Measurements from ENCODE around the gene FRMD8. TPM values are rescaled to one million over a fixed set of nuclear protein-coding genes. Genes with fewer than 3 reads are reported as not detected.

FRMD8 gene
- total and polyA plus RNA-seq, 9 of the 15 experiments (the other 6 are each of a cell fraction or from before 2014, with no cell fraction given) = 4.5 to 54.5 (median 15.8) TPM

DNA sequence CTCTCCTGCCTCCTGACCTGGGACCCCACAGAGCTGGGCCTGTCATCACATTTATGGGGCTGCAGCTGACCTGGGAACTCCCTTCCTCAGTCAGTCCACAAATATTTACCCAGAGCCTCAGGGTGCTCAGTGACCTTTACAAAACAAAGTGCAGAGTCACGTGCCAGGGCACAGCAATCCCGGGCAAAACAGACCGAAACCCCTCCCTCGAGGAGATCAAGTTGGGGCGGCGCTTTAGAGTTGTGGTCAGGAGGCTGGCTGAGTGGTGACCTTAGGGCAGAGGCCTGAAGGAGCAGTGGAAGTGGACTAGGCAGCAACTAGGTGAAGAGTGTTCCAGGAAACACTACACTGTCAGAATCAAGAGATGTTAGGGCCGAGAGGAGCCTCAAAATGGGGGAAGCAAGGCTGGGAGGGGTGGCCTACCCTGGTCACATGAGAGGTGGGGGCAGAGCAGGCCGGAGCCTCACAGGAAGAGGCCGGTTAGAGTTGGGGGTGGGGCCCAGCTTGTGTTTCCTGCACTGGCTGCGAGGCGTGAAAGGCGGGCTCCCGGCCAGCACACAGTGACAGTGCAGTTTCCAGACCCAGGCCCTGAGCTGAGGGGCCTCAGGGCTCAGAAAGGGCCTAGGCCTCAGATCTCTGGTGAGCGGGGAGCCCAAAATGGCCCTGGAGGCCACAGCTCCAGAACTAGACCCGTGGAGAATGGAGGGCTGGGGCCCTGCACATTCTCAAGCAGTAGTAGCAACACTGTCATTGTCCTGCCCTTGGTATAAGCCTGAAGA lies 32.4 kb downstream of the FRMD8 start (continued):
- TF ChIP-seq MAZ (CRISPR knock-in tag; conservative IDR thresholded peaks at IDR 0.05 in 1 of 2, IDR thresholded peaks at IDR 0.05 in 1 of 2) (peak; percentile 96 to 97), HDAC6 (IDR thresholded peaks at IDR 0.05; ENCODE audit: low read depth, low read length) (no peak), CCAR2 (IDR thresholded peaks at IDR 0.05; ENCODE audit: low read depth, low read length) (0 out of 2 replicates have a peak, but pooled peaks have one; percentile 47), TEAD4 (IDR thresholded peaks at IDR 0.05; ENCODE audit: low read length) (peak; percentile 12), TEAD4 (CRISPR knock-in tag; IDR thresholded peaks at IDR 0.05; ENCODE audit: borderline replicate concordance) (no peak), CHD4 (IDR thresholded peaks at IDR 0.05; ENCODE audit: insufficient read depth, insufficient replicate concordance, low read depth, low read length, poor library complexity, severe bottlenecking) (no peak), NR2C1 (IDR thresholded peaks at IDR 0.05) (no peak), NR2C1 (tag; IDR thresholded peaks at IDR 0.05) (peak; percentile 86), ZNF778 (CRISPR knock-in tag; IDR thresholded peaks at IDR 0.05) (no peak), NR4A1 (CRISPR knock-in tag; IDR thresholded peaks at IDR 0.05) (no peak; the same call in 1 of the 2 replicates), NR4A1 (tag; IDR thresholded peaks at IDR 0.05) (peak; percentile 60; the same call in 1 of the 2 replicates), HDAC2 (IDR thresholded peaks at IDR 0.05) (peak; percentile 77; the same call in 1 of the 2 replicates), CBX5 (IDR thresholded peaks at IDR 0.05; ENCODE audit: borderline replicate concordance, low read depth) (no peak), TAL1 (IDR thresholded peaks at IDR 0.05) (no peak; the same call in 1 of the 2 replicates), RUNX1 (IDR thresholded peaks at IDR 0.05; ENCODE audit: low read depth) (no peak; the same call in none of the 2 replicates), JUND (IDR thresholded peaks at IDR 0.05; ENCODE audit: borderline replicate concordance, low read depth, low read length) (peak; percentile 78), JUND (tag; IDR thresholded peaks at IDR 0.05; ENCODE audit: borderline replicate concordance, low read depth, low read length) (no peak; the same call in 1 of the 3 replicates), GTF2F1 (IDR thresholded peaks at IDR 0.05; ENCODE audit: low read depth, low read length) (0 out of 2 replicates have a peak, but pooled peaks have one; percentile 66), TAF1 (IDR thresholded peaks at IDR 0.05; ENCODE audit: control insufficient read depth, extremely low read depth, insufficient read depth, low read length, severe bottlenecking) (peak; percentile 87), RB1 (IDR thresholded peaks at IDR 0.05; ENCODE audit: low read depth) (peak; percentile 51; the same call in 1 of the 2 replicates), SAFB (IDR thresholded peaks at IDR 0.05; ENCODE audit: borderline replicate concordance, low read depth, low read length) (no peak), TCF7 (IDR thresholded peaks at IDR 0.05; ENCODE audit: borderline replicate concordance) (no peak), ZC3H8 (IDR thresholded peaks at IDR 0.05) (peak; percentile 80; the same call in 1 of the 2 replicates), SIRT6 (IDR thresholded peaks at IDR 0.05; ENCODE audit: low read depth, low read length) (no peak), ZBTB1 (CRISPR knock-in tag; IDR thresholded peaks at IDR 0.05; ENCODE audit: borderline replicate concordance, low read depth) (no peak), SREBF2 (CRISPR knock-in tag; IDR thresholded peaks at IDR 0.05) (no peak), CREB1 (IDR thresholded peaks at IDR 0.05) (no peak; the same call in none of the 2 replicates), CREB1 (CRISPR knock-in tag; IDR thresholded peaks at IDR 0.05) (no peak), BCOR (IDR thresholded peaks at IDR 0.05) (no peak; the same call in 1 of the 2 replicates), NCOA6 (IDR thresholded peaks at IDR 0.05) (no peak), NUFIP1 (IDR thresholded peaks at IDR 0.05; ENCODE audit: partially characterized antibody) (no peak)
- TF ChIP-seq, protein P1, sequence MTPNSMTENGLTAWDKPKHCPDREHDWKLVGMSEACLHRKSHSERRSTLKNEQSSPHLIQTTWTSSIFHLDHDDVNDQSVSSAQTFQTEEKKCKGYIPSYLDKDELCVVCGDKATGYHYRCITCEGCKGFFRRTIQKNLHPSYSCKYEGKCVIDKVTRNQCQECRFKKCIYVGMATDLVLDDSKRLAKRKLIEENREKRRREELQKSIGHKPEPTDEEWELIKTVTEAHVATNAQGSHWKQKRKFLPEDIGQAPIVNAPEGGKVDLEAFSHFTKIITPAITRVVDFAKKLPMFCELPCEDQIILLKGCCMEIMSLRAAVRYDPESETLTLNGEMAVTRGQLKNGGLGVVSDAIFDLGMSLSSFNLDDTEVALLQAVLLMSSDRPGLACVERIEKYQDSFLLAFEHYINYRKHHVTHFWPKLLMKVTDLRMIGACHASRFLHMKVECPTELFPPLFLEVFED (CRISPR knock-in tag; conservative IDR thresholded peaks at IDR 0.05) = no peak; the same call in none of the 2 replicates

Measured in K562 (cell line).